Ovary (tissue), 3 donors: Measurements from ENCODE around the gene C7orf33.

Experiments
- CTCF ChIP-seq, 3 donors: fragments of 450-650 bp in 2 of 3; fragments of 200-600 bp in 1 of 3; IDR thresholded peaks; one replicate each; pipeline versions ENCODE4 v1.5.1 to v1.8.0; 2016 to 2022; ENCODE audit warnings: antibody characterized with exemption in 3 of 3, mild to moderate bottlenecking in 1 of 3
- EP300 ChIP-seq: sonication (generic); formaldehyde crosslinking; IDR thresholded peaks from one replicate; pipeline ENCODE4 v1.6.1; 2017; ENCODE audit warnings: antibody characterized with exemption
- POLR2A ChIP-seq: fragments of 450-650 bp; IDR thresholded peaks from one replicate; pipeline ENCODE4 v1.6.1; 2017; ENCODE audit warnings: antibody characterized with exemption, mild to moderate bottlenecking, moderate library complexity
- donor health status: DM: no; HTN: no; CAD: no.

- TF ChIP-seq CTCF (IDR thresholded peaks at IDR 0.05) (no peak), POLR2A (no peak), EP300 (no peak)
Measured at GRCh38 chr7:148558914-148559313, 31.7 kb upstream of the C7orf33 start.
